MM.1S (cell line): ENCODE data around the gene UBE3B.

Source experiments
- DNase-seq: peaks from one replicate; pipeline ENCODE4 v3.0.0-alpha.2; 2015
- H2AFZ ChIP-seq: fragments of 300-600 bp; sonication (generic); 2 replicates; pipeline ENCODE4 v1.6.0; 2016; ENCODE audit warnings: antibody characterized with exemption, low read length
- H3F3A ChIP-seq: fragments of 300-600 bp; sonication (generic); 2 replicates; pipeline ENCODE4 v1.6.1; 2016; ENCODE audit warnings: mild to moderate bottlenecking, antibody characterized with exemption, low read length, moderate library complexity, mixed read lengths; ENCODE audit not compliant: insufficient read depth
- H3K27ac ChIP-seq: fragments of 300-600 bp; sonication (generic); 2 replicates; pipeline ENCODE4 v1.5.1; 2016; ENCODE audit warnings: mild to moderate bottlenecking, low read length
- H3K27me3 ChIP-seq: fragments of 300-600 bp; sonication (generic); replicated peaks from 2 replicates; pipeline ENCODE4 v1.6.0; 2016; ENCODE audit warnings: low read length; ENCODE audit not compliant: insufficient read depth
- H3K36me3 ChIP-seq: fragments of 300-600 bp; sonication (generic); replicated peaks from 2 replicates; pipeline ENCODE4 v1.6.1; 2016; ENCODE audit warnings: mild to moderate bottlenecking, low read length, mixed read lengths; ENCODE audit not compliant: insufficient read depth
- H3K4me1 ChIP-seq: fragments of 300-600 bp; sonication (generic); 2 replicates; pipeline ENCODE4 v1.6.1; 2016; ENCODE audit warnings: low read length, mixed read lengths
- H3K4me2 ChIP-seq: fragments of 300-600 bp; sonication (generic); 2 replicates; pipeline ENCODE4 v1.6.0; 2016; ENCODE audit warnings: low read depth, low read length
- H3K4me3 ChIP-seq: fragments of 300-600 bp; sonication (generic); 2 replicates; pipeline ENCODE4 v1.5.1; 2016; ENCODE audit warnings: low read length, mixed read lengths
- H3K79me2 ChIP-seq: fragments of 300-600 bp; sonication (generic); 2 replicates; pipeline ENCODE4 v1.6.1; 2016; ENCODE audit warnings: mixed run types, low read length, mixed read lengths
- H3K9ac ChIP-seq: fragments of 300-600 bp; sonication (generic); 2 replicates; pipeline ENCODE4 v1.6.1; 2016; ENCODE audit warnings: low read length, mixed read lengths
- H3K9me2 ChIP-seq: fragments of 300-600 bp; sonication (generic); replicated peaks from 2 replicates; pipeline ENCODE4 v1.6.1; 2016; ENCODE audit warnings: mild to moderate bottlenecking, low read length, mixed read lengths; ENCODE audit not compliant: insufficient read depth
- H3K9me3 ChIP-seq: fragments of 300-600 bp; sonication (generic); replicated peaks from 2 replicates; pipeline ENCODE4 v1.6.1; 2016; ENCODE audit warnings: mild to moderate bottlenecking, low read length, mixed read lengths; ENCODE audit not compliant: insufficient read depth
- H4K20me1 ChIP-seq: fragments of 300-600 bp; sonication (generic); 2 replicates; pipeline ENCODE4 v1.6.1; 2016; ENCODE audit warnings: mild to moderate bottlenecking, low read length, moderate library complexity, mixed read lengths; ENCODE audit not compliant: insufficient read depth
- CTCF ChIP-seq: fragments of 300-600 bp; sonication (generic); IDR thresholded peaks from 2 replicates; pipeline ENCODE4 v1.5.1; 2016; ENCODE audit warnings: antibody characterized with exemption, low read length, mixed read lengths
- EZH2 ChIP-seq: fragments of 300-600 bp; sonication (generic); optimal IDR thresholded peaks from 2 replicates; pipeline ENCODE3; 2017; ENCODE audit warnings: low read depth, mild to moderate bottlenecking, antibody characterized with exemption, low read length, mixed read lengths
- EZH2phosphoT487 ChIP-seq: fragments of 300-600 bp; sonication (generic); IDR thresholded peaks from 2 replicates; pipeline ENCODE4 v1.6.1; 2018; ENCODE audit warnings: antibody characterized with exemption, low read length

Gene UBE3B

GRCh38 chr12:109548258-109548657, 70.8 kb downstream of the UBE3B start:
- Histone ChIP-seq H3K4me2 (no peak overlapping the region), H3K36me3 (no peaks in the 10 kb centered on the region), H3K9me3 (no peaks in the 10 kb centered on the region), H4K20me1 (no peaks in the 10 kb centered on the region), H3K9me2 (no peaks in the 10 kb centered on the region), H3K79me2 (no peaks in the 10 kb centered on the region), H3K27me3 (no peaks in the 10 kb centered on the region), H3F3A (no peaks in the 10 kb centered on the region), H3K27ac (no peak overlapping the region), H2AFZ (no peak overlapping the region), H3K9ac (no peak overlapping the region), H3K4me1 (no peaks in the 10 kb centered on the region), H3K4me3 (no peak overlapping the region)
- TF ChIP-seq EZH2phosphoT487, result no peak
- no peak for TF ChIP-seq EZH2
- no peak for TF ChIP-seq CTCF
- no peak for DNase-seq

- Histone ChIP-seq H3K4me1 (no peaks in the 10 kb centered on the region), H4K20me1 (no peaks in the 10 kb centered on the region), H3K27ac (no peak overlapping the region), H3K9ac (no peak overlapping the region), H3K79me2 (no peaks in the 10 kb centered on the region), H3K4me3 (no peak overlapping the region), H3K27me3 (no peaks in the 10 kb centered on the region), H3F3A (no peaks in the 10 kb centered on the region), H3K36me3 (no peaks in the 10 kb centered on the region), H3K9me2 (no peaks in the 10 kb centered on the region), H3K4me2 (no peak overlapping the region), H2AFZ (no peak overlapping the region), H3K9me3 (no peaks in the 10 kb centered on the region)
- DNase-seq, result no peak
- TF ChIP-seq EZH2phosphoT487, result no peak
- TF ChIP-seq CTCF, result no peak
- TF ChIP-seq EZH2, result no peak
These were observed 72.3 kb downstream of the UBE3B start for GRCh38 chr12:109549613-109550270.

- Histone ChIP-seq H3K36me3 (no peaks in the 10 kb centered on the region), H3F3A (no peaks in the 10 kb centered on the region), H3K4me3 (no peak overlapping the region), H4K20me1 (no peaks in the 10 kb centered on the region), H3K27ac (no peak overlapping the region), H2AFZ (no peak overlapping the region), H3K79me2 (no peaks in the 10 kb centered on the region), H3K4me1 (no peaks in the 10 kb centered on the region), H3K4me2 (no peak overlapping the region), H3K27me3 (no peaks in the 10 kb centered on the region), H3K9me3 (no peaks in the 10 kb centered on the region), H3K9me2 (no peaks in the 10 kb centered on the region), H3K9ac (no peak overlapping the region)
- no peak for DNase-seq
- TF ChIP-seq EZH2phosphoT487, result no peak
- TF ChIP-seq EZH2, result no peak
- no peak for TF ChIP-seq CTCF
These were observed 72.8 kb downstream of the UBE3B start for GRCh38 chr12:109550281-109550680.
